GM12865 (cell line): ENCODE data around the gene DNALI1.

Source experiments
- DNase-seq: peaks from one replicate; pipeline ENCODE4 v3.0.0; 2010; ENCODE audit warnings: low read depth
- H3K4me3 ChIP-seq: 2 replicates; pipeline ENCODE4 v1.5.1; 2011; ENCODE audit warnings: mild to moderate bottlenecking, low read depth, low read length, control low read depth
- TF ChIP-seq, protein P1 (sequence below): IDR thresholded peaks from 2 replicates; pipeline ENCODE4 v1.5.1; 2011; ENCODE audit warnings: low read length, control low read depth, low read depth, inconsistent platforms; ENCODE audit not compliant: insufficient read depth; ENCODE audit errors: missing control alignments

The DNALI1 gene

DNA sequence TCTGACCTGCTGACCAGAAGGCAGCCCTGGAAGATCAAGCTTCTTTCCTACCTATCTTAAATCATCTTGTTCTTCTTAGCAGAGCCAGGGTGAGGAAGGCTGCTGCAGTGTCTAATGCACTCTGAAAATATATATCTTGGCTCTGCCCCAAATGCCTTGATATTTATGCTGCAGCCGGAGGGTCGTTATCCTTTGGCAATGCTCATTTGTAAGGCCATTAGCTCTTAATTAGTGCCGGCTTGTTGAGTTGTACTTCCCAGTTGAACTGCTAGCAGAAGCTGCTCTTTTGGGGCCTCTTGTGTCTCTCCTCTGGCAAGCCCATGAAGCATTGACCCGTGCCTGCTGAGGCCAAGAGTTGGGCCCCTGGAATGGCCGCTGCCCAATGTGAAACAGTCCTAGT lies 43.2 kb downstream of the DNALI1 start:
- no peak overlapping the region for H3K4me3 ChIP-seq
- TF ChIP-seq, protein P1, sequence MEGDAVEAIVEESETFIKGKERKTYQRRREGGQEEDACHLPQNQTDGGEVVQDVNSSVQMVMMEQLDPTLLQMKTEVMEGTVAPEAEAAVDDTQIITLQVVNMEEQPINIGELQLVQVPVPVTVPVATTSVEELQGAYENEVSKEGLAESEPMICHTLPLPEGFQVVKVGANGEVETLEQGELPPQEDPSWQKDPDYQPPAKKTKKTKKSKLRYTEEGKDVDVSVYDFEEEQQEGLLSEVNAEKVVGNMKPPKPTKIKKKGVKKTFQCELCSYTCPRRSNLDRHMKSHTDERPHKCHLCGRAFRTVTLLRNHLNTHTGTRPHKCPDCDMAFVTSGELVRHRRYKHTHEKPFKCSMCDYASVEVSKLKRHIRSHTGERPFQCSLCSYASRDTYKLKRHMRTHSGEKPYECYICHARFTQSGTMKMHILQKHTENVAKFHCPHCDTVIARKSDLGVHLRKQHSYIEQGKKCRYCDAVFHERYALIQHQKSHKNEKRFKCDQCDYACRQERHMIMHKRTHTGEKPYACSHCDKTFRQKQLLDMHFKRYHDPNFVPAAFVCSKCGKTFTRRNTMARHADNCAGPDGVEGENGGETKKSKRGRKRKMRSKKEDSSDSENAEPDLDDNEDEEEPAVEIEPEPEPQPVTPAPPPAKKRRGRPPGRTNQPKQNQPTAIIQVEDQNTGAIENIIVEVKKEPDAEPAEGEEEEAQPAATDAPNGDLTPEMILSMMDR = no peak
- no peak for DNase-seq

DNA sequence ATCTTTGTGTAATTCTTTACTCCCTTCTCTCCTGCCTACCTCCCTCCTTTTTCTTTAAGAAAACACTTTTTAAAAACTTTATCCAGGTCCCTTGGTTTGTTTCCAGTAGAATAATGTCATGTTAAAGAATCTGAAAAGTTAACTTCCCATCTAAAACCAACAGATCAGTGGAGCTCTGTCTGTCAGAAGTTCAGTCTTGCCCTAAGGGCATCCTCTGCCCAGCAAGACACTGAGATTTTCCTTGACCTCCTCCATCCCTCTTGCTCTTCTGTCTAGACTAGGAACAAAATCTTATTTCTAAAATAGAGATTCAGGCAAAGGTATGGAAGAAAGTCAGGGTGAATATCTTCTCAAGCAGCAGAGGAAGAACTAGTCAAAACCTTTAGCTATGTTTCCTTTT lies 44.7 kb downstream of the DNALI1 start:
- no peak for DNase-seq
- TF ChIP-seq, protein P1 = no peak
- H3K4me3 ChIP-seq = no peak overlapping the region

DNA sequence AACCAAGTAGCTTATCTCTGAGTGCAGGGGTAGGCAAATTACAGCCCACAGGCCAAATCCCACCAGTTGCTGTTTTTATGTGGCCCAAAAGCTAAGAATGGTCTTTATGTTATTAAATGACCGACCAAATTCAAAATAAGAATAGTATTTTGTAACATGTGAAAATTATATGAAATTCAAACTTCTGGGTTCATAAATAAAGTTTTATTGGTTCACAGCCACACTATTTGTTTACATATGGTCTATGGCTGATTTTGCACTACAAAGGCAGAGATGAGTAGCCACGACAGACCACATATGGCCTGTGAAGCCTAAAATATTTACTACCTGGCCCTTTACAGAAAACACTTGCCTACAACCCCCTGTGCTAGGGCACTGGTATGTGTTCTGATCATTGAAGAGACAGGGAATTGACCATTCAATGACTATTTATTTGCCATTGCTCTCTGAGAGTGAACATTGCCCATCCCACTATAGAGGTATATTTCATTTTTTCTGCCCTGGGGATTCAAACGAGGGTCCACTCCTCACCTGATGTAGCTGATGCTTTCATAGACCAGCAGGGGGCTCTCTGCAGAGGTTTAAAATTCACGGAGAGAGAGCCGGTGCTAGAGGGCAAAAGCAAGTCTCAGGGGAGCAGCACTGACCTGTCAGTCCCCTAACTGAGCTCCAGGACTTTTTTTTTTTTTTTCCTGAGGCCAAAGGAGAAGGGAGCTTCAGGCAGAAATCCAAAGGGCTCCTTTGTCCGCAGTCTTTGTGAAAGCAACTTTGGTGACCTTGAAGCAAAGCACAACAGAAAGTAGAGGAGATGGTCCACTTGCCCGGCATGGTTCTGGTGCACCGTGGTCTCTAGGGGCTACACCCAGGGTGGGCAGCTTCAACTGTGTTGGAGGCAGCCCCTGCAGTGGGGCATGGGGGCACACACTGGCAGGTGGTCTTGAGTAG lies 46.3 kb downstream of the DNALI1 start:
- TF ChIP-seq, protein P1 = peak; percentile 71
- H3K4me3 ChIP-seq = no peak overlapping the region
- peak; percentile 57 for DNase-seq

DNA sequence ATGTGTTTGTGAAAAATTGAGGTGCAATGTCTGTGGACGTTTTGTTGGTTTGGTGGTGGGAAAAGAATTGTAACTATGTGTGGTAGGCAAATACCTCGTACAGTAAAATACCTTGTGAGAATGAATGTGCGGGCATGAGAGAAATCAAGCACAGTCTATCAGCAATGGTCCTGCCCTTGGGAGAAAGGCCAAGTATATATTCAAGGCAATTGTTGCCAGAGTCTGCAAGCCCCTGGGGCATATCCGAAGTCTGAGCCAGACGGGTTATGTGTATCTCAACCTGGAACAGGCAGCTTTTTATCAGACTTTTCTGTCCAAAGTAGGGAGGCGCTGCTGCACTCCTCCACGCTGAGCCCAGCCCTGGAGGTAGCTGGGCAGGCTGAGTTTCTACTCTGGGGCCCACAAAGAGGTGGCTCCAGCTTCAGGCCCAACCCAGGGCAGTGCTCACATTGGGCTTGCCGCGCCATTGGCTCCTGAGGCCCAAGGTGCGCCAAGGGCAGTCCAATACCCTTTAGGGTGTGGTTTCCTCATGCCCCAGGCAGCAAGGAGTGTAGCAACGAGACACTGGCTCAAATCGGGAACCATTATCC lies 48.4 kb downstream of the DNALI1 start:
- DNase-seq = no peak
- no peak overlapping the region for H3K4me3 ChIP-seq
- TF ChIP-seq, protein P1 = no peak

DNA sequence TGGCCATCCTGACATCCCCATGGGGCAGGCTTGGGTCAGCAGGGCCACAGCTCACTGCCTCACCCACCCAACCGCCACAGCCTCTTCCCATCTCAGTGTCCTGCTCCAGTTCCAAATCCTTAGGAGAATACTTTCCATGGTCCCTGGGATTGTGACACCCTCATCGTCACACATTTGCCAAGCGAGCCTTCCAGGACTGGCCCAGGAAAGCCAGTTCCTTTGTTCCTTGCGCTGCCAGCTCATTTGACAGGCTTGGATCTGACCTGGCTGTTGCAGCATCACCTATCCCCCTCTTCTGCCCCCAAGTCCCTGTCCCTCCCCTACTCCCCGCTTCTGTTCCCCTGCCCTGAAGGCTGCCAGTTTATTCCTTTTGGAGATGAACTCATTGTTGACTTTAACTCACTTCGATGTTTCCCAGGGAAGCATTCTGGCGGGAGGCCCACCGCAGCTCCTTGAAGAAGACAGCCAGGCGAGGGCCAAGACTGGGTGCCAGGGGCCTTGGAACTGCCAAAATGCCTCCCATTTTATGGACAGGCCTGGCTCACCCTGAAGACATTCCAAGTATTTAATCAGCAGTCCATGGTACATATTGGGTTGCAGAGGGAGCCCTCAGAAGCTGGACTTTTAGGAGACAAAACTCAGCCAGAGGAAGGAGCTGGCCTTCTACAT lies 49.2 kb downstream of the DNALI1 start:
- no peak overlapping the region for H3K4me3 ChIP-seq
- DNase-seq = no peak
- TF ChIP-seq, protein P1 = no peak

DNA sequence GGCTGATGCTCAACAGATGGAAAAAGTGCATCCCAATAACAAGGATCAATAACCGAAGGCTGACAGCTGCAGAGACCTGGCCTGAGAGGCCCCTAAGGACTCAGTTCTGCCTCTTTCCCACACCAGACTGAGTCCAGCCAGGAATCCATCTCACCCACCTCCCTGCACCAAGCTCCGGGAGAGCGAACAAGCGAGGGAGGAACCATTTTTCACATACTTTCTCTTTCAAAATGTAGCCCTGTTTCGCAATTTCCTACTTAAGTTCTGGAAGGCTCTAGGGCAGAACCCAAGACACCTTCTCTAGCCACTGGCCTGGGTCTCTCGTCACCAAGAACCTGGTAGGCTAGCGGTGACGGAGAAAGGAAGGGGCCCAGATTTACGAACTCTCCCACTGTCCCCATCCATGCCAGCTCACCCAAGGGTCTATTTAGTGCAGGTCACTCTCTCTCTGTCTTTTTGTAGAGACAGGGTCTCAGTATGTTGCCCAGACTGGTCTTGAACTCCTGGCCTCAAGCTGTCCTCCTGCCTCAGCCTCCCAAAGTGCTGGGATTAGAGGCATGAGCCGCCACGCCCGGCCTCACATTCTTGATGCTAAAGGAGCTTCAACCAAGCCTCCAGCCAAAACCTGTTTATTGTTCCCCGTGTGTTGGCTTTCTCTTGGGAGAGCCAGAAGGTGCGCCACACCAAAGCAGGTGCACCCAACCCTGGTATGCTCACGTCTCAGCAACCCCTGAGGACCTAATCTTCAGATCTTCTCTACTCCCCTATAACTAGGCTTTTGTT lies 49.9 kb downstream of the DNALI1 start:
- no peak for DNase-seq
- no peak overlapping the region for H3K4me3 ChIP-seq
- TF ChIP-seq, protein P1 = no peak
